ENCODE results near the gene TAB2.
A peak's percentile ranks its signal among the peaks of the same experiment; 100 is the strongest.

The TAB2 gene

GRCh38 chr6:149335924-149336608 lies 18.6 kb downstream of the TAB2 start:
- Mint-ChIP-seq H3K36me3 (ENCODE audit: low read depth) (no peaks in the 10 kb centered on the region), H3K4me3 (peak overlapping the region in 1 of 3 experiments; percentile 8), H3K4me1 (peaks cover 72% of the 10 kb centered on the region), H3K27ac (peak overlapping the region; percentile 20 to 74 (median 38)), H3K9me3 (no peaks in the 10 kb centered on the region), H3K27me3 (ENCODE audit: low read depth) (no peaks in the 10 kb centered on the region)
- no peak for TF ChIP-seq CTCF (IDR thresholded peaks at IDR 0.05; ENCODE audit: unreplicated experiment in 3 of 3)

- Mint-ChIP-seq H3K9me3 (no peaks in the 10 kb centered on the region), H3K27me3 (ENCODE audit: low read depth) (no peaks in the 10 kb centered on the region), H3K4me1 (peaks cover 72% of the 10 kb centered on the region), H3K36me3 (ENCODE audit: low read depth) (no peaks in the 10 kb centered on the region), H3K4me3 (peak overlapping the region in 1 of 3 experiments; percentile 8), H3K27ac (peak overlapping the region; percentile 20 to 74 (median 38))
- no peak for TF ChIP-seq CTCF (IDR thresholded peaks at IDR 0.05; ENCODE audit: unreplicated experiment in 3 of 3)
These were observed 19.1 kb downstream of the TAB2 start for GRCh38 chr6:149336609-149336928.

- Mint-ChIP-seq H3K27me3 (ENCODE audit: low read depth) (no peaks in the 10 kb centered on the region), H3K4me1 (peaks cover 72% of the 10 kb centered on the region), H3K36me3 (ENCODE audit: low read depth) (no peaks in the 10 kb centered on the region), H3K9me3 (no peaks in the 10 kb centered on the region), H3K4me3 (no peak overlapping the region), H3K27ac (no peak overlapping the region)
- no peak for TF ChIP-seq CTCF (IDR thresholded peaks at IDR 0.05; ENCODE audit: unreplicated experiment in 3 of 3)
These were observed 19.8 kb downstream of the TAB2 start for GRCh38 chr6:149337320-149337719.

- H3K4me3 Mint-ChIP-seq = no peak overlapping the region
- no peaks in the 10 kb centered on the region for H3K27me3 Mint-ChIP-seq (ENCODE audit: low read depth)
- H3K27ac Mint-ChIP-seq = no peak overlapping the region
- H3K4me1 Mint-ChIP-seq = peaks cover 50% of the 10 kb centered on the region
- H3K36me3 Mint-ChIP-seq (ENCODE audit: low read depth) = no peaks in the 10 kb centered on the region
- no peak for TF ChIP-seq CTCF (IDR thresholded peaks at IDR 0.05; ENCODE audit: unreplicated experiment in 3 of 3)
- H3K9me3 Mint-ChIP-seq = no peaks in the 10 kb centered on the region
These were observed 22.7 kb downstream of the TAB2 start for GRCh38 chr6:149340200-149340599.

- H3K36me3 Mint-ChIP-seq (ENCODE audit: low read depth) = peaks cover 5% of the 10 kb centered on the region
- no peaks in the 10 kb centered on the region for H3K27me3 Mint-ChIP-seq (ENCODE audit: low read depth)
- no peak for TF ChIP-seq CTCF (IDR thresholded peaks at IDR 0.05; ENCODE audit: unreplicated experiment in 3 of 3)
- H3K4me1 Mint-ChIP-seq = peaks cover 44% of the 10 kb centered on the region
- no peak overlapping the region for H3K4me3 Mint-ChIP-seq
- H3K27ac Mint-ChIP-seq = no peak overlapping the region
- H3K9me3 Mint-ChIP-seq = no peaks in the 10 kb centered on the region
These were observed 25.0 kb downstream of the TAB2 start for GRCh38 chr6:149342525-149342924.

- no peaks in the 10 kb centered on the region for H3K9me3 Mint-ChIP-seq
- no peak overlapping the region for H3K27ac Mint-ChIP-seq
- no peak overlapping the region for H3K4me3 Mint-ChIP-seq
- H3K4me1 Mint-ChIP-seq = peaks cover 34% of the 10 kb centered on the region
- TF ChIP-seq CTCF (IDR thresholded peaks at IDR 0.05; ENCODE audit: unreplicated experiment in 3 of 3) = no peak
- no peaks in the 10 kb centered on the region for H3K27me3 Mint-ChIP-seq (ENCODE audit: low read depth)
- peaks cover 11% of the 10 kb centered on the region for H3K36me3 Mint-ChIP-seq (ENCODE audit: low read depth)
These were observed 26.0 kb downstream of the TAB2 start for GRCh38 chr6:149343501-149343900.
